Ectodermal cell (in vitro differentiated cells): ENCODE data around the gene ZFAND6.

Experiments used
- H3K27ac ChIP-seq: 2 replicates; pipeline ENCODE4 v1.7.0; 2013; ENCODE audit warnings: mild to moderate bottlenecking, low read depth, low read length; ENCODE audit not compliant: insufficient read depth, poor library complexity, severe bottlenecking
- H3K27me3 ChIP-seq: 2 replicates; pipeline ENCODE4 v1.7.0; 2013; ENCODE audit warnings: mild to moderate bottlenecking, low read length; ENCODE audit not compliant: insufficient read depth, control insufficient read depth, poor library complexity, severe bottlenecking
- H3K36me3 ChIP-seq: one replicate; pipeline ENCODE4 v1.7.0; 2013; ENCODE audit warnings: low read length; ENCODE audit not compliant: control insufficient read depth, insufficient read depth
- H3K4me1 ChIP-seq: one replicate; pipeline ENCODE4 v1.7.0; 2013; ENCODE audit warnings: low read length; ENCODE audit not compliant: control insufficient read depth, insufficient read depth
- H3K4me3 ChIP-seq: 2 replicates; pipeline ENCODE4 v1.7.0; 2013; ENCODE audit warnings: low read depth, low read length, control low read depth; ENCODE audit not compliant: insufficient read depth
- H3K9me3 ChIP-seq: 2 replicates; pipeline ENCODE4 v1.7.0; 2013; ENCODE audit warnings: mild to moderate bottlenecking, low read length, moderate library complexity; ENCODE audit not compliant: control insufficient read depth
- WGBS, 2 experiments: methylation state at CpG; one replicate each; pipeline ENCODE4 v1.1.7; 2013; ENCODE audit warnings: missing lambda C conversion rate in 2 of 2; 5-methylcytosine and 5-hydroxymethylcytosine counted together

ZFAND6 gene

DNA sequence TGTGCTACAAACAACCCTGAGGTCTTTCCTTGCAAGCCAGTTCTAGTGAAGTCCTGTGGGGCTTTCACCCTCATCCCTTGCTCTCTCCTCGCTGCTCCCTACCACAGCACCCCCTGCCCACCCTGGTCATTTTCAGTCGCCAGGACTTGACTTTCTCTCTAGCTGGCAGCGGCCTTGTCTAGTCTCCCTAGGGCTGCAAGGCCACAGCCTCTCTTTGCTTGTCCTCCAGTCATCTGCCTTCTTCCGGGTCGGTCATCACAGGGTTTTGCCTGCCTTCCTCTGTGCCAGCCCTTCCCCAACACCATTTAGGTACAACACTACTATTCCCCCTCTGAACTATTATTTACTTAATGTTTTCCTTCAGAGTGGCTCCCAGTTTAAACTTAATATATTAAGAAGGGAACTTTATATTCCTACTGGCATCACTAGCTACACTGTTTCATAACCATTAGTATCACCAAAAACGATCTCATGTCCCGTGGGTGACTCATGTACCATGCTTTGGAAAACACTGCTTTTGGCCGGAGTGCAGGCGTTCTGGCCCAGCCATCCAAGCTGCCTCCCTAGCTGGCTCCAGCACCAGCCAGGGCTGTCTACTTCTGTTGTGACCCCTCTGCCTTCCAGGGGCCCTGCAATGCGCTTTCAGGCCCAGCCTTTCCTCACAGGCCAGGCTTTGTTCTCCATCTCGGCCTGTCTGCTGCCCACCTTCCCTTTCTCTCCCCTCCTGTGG is 114.7 kb downstream of the ZFAND6 start:
- no peaks in the 10 kb centered on the region for H3K36me3 ChIP-seq
- H3K27ac ChIP-seq = no peak overlapping the region
- no peak overlapping the region for H3K4me3 ChIP-seq
- H3K4me1 ChIP-seq = no peaks in the 10 kb centered on the region
- H3K9me3 ChIP-seq = no peaks in the 10 kb centered on the region
- WGBS, 2 experiments = 89 to 90% methylated on average over 11 of the region's 11 CpGs
- H3K27me3 ChIP-seq = no peaks in the 10 kb centered on the region

DNA sequence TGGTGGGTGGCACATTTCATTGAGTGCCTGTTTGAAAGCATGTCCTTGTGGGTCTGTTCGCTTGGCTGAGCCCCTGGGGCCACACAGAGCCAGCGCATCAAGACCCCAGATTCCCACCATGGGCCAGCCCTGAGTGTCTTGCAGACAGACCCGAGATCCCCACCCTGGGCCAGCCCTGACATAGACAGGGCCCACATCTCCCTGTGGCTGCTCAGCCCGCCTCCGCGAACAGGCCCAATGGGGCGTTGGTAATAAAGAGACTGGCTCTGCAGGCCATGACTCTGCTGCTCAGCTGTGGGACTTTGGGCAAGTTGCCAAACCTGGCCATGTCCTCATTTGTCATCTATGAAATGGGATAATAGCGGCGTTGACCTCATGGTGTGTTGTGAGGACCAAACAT is 116.0 kb downstream of the ZFAND6 start:
- Histone ChIP-seq H3K27ac (no peak overlapping the region), H3K36me3 (no peaks in the 10 kb centered on the region), H3K4me3 (no peak overlapping the region), H3K9me3 (no peaks in the 10 kb centered on the region), H3K4me1 (no peaks in the 10 kb centered on the region), H3K27me3 (no peaks in the 10 kb centered on the region)
- 95 to 96% methylated on average over 9 of the region's 9 CpGs for WGBS, 2 experiments

- Histone ChIP-seq H3K27ac (no peak overlapping the region), H3K9me3 (no peaks in the 10 kb centered on the region), H3K36me3 (no peaks in the 10 kb centered on the region), H3K4me1 (no peaks in the 10 kb centered on the region), H3K27me3 (no peaks in the 10 kb centered on the region), H3K4me3 (no peak overlapping the region)
- 80% methylated on average over 6 of the region's 6 CpGs for WGBS, 2 experiments
Measured at GRCh38 chr15:80176443-80176842, 117.0 kb downstream of the ZFAND6 start.

DNA sequence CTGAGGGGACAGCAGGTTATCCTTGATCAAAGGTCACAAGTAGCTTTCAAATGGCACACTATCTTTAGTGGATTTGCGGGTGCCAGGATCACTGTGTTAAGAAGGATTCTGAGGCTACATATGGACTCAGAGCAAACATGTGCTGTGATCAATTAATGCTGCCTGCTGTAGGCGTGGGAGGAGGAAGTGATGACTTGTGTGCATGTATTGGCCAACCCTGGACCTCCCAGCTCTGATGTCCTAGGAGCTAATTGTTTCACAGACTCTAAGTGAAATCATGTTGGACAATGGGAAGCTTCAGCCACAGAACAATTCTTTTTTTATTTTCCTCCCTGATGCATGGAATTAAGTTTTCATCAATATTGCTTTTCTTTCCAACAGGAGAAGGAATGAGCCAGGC is 117.7 kb downstream of the ZFAND6 start:
- 94 to 97% methylated on average over 2 of the region's 2 CpGs for WGBS, 2 experiments
- H3K9me3 ChIP-seq = no peaks in the 10 kb centered on the region

DNA sequence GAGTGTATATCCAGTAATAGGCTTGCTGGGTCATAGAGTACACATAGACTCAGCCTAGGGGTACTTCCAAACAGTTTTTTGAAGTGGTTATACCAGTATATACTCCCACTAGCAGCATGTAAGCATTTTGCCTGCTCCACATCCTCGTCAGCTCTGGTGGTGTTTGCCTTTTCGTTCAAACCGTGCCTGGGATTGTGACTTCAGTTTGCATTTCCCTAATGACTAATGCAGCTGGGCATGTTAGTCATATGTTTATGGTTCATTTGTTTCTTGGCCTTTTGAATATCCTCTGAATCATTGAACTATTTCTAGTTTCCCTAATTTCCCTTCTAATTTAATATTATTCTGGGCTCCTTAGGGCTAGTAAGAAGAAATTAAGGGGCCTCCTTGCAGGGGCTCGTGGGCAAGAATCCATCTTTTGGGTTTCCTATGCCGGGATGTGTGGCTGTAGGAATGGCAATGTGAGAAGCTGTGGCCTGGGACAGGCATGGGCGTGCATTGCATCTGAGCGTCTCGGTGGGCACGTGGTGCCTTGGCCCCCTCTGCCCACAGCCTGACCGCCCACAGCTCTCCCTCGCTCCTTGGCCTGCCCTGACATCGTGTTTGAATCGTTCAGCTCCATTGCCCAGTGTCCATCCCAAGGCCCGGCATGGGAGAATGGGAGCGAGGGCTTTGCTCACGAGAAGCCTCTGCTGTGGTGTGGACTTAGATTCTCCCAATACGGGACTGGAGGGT is 119.7 kb downstream of the ZFAND6 start:
- Histone ChIP-seq H3K4me1 (no peaks in the 10 kb centered on the region), H3K27ac (no peak overlapping the region), H3K4me3 (no peak overlapping the region), H3K9me3 (no peaks in the 10 kb centered on the region), H3K36me3 (no peaks in the 10 kb centered on the region), H3K27me3 (no peaks in the 10 kb centered on the region)
- WGBS, 2 experiments = 90 to 92% methylated on average over 17 of the region's 17 CpGs

More for the DNA sequence above, 117.7 kb downstream of the ZFAND6 start:
- Histone ChIP-seq H3K4me3 (no peak overlapping the region), H3K36me3 (no peaks in the 10 kb centered on the region), H3K27me3 (no peaks in the 10 kb centered on the region), H3K4me1 (no peaks in the 10 kb centered on the region), H3K27ac (no peak overlapping the region)

DNA sequence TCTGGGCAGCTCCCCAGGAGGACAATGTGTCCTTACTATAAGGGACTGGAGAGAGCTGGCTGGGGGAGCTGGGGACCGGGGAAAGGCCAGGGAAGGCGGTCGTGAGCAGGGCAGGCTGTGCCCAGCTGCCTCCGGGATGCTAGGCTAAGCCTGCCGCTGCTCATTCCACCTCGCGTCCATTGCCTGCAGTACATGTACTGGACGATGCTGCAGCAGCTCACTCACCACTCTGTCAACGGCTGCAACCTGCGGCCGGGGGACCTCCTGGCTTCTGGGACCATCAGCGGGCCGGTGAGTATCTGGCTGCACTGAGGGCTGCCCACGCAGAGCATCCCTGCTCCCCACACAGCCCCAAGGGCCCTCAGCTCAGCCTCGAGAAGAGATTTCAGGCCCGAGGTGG is 120.5 kb downstream of the ZFAND6 start:
- Histone ChIP-seq H3K36me3 (no peaks in the 10 kb centered on the region), H3K4me1 (no peaks in the 10 kb centered on the region), H3K9me3 (no peaks in the 10 kb centered on the region), H3K27ac (no peak overlapping the region), H3K4me3 (no peak overlapping the region), H3K27me3 (no peaks in the 10 kb centered on the region)
- WGBS, 2 experiments = 86 to 87% methylated on average over 16 of the region's 16 CpGs

DNA sequence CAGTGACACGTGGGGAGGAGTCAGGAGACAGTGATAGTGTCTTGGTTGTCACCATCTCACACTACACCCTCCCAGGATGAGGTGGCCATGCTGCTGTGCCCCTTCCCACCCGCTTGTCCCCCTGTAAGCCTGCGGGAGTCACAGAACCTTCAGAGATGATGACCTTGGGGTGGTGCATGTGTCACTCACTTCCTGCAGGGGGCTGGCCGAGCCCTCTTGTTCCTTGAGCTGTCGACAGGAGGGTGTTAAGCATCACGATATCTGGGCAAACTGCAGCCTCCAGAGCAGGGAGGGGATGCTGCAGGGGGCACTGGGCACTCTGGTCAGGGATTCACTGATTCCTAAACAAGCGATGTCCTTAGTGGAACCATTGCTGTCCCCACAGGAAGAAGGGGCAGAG is 121.0 kb downstream of the ZFAND6 start:
- Histone ChIP-seq H3K4me1 (no peaks in the 10 kb centered on the region), H3K9me3 (no peaks in the 10 kb centered on the region), H3K36me3 (no peaks in the 10 kb centered on the region), H3K4me3 (no peak overlapping the region), H3K27ac (no peak overlapping the region), H3K27me3 (no peaks in the 10 kb centered on the region)
- 75 to 83% methylated on average over 7 of the region's 7 CpGs for WGBS, 2 experiments

- Histone ChIP-seq H3K36me3 (no peaks in the 10 kb centered on the region), H3K4me1 (no peaks in the 10 kb centered on the region), H3K27ac (no peak overlapping the region), H3K27me3 (no peaks in the 10 kb centered on the region), H3K9me3 (no peaks in the 10 kb centered on the region), H3K4me3 (no peak overlapping the region)
- 95 to 97% methylated on average over 10 of the region's 10 CpGs for WGBS, 2 experiments
Measured at GRCh38 chr15:80180986-80181385, 121.5 kb downstream of the ZFAND6 start.

GRCh38 chr15:80182611-80183261 is 123.3 kb downstream of the ZFAND6 start:
- no peaks in the 10 kb centered on the region for H3K36me3 ChIP-seq
- WGBS, 2 experiments = 95 to 97% methylated on average over 5 of the region's 5 CpGs
- no peak overlapping the region for H3K27ac ChIP-seq
- no peak overlapping the region for H3K4me3 ChIP-seq
- no peaks in the 10 kb centered on the region for H3K27me3 ChIP-seq
- H3K4me1 ChIP-seq = no peaks in the 10 kb centered on the region
- no peaks in the 10 kb centered on the region for H3K9me3 ChIP-seq

GRCh38 chr15:80183306-80183705 is 123.8 kb downstream of the ZFAND6 start:
- H3K36me3 ChIP-seq = no peaks in the 10 kb centered on the region
- 91 to 92% methylated on average over 10 of the region's 10 CpGs for WGBS, 2 experiments
- H3K4me1 ChIP-seq = peaks cover 5% of the 10 kb centered on the region
- no peak overlapping the region for H3K27ac ChIP-seq
- H3K4me3 ChIP-seq = no peak overlapping the region
- no peaks in the 10 kb centered on the region for H3K9me3 ChIP-seq
- H3K27me3 ChIP-seq = no peaks in the 10 kb centered on the region
